ENCODE data around the gene CCDC159. TPM values are rescaled to one million over a fixed set of nuclear protein-coding genes. Genes with fewer than 3 reads are reported as not detected.
A peak's percentile ranks its signal among the peaks of the same experiment; 100 is the strongest.

The CCDC159 gene
- total and polyA plus RNA-seq, 10 donors, result 34.7 to 83.7 (median 52.8) TPM

DNA sequence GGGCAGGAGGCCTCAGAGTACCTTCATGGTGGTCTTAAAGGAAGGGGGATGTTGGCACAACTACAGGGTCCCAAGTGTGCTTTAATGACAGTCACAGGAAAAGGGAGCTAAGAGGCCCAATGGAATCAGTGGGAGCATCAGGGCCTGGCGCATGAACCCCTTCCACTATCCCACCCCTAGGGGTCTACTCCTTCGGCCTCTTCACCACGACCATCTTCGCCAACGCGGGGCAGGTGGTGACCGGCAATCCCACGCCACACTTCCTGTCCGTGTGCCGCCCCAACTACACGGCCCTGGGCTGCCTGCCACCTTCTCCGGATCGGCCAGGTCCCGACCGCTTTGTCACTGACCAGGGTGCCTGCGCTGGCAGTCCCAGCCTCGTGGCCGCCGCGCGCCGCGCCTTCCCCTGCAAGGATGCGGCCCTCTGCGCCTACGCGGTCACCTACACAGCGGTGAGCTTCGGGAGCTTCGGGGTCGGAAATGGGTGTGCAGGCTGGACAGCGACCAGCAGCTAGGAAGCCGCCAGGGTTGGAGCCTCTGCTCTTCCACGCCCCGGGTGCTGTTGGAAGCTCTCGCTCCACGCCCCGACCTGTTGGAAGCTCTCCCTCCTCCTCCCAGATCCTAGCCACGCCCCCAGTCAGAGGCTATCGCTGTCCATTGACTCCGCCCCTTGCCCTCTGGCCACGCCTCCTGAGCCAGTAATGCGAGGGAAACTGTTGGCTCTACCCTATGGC lies 14.9 kb downstream of the CCDC159 start:
- 66 to 87% (median 82%) methylated on average over 35 to 43 of the region's 43 CpGs for WGBS, 5 donors
- H3K27me3 ChIP-seq (replicated peaks in 1 of 7), result no peaks in the 10 kb centered on the region
- peak overlapping the region in 1 of 8 donors; percentile 4 for H3K4me3 ChIP-seq
- intact Hi-C loops (cut with DNase I; ENCODE audit: low total_unique reads), result no loop called here
- H3K4me1 ChIP-seq, result peaks cover 0 to 36% (median 6%) of the 10 kb centered on the region in 6 donors
- no peak for DNase-seq
- peak in 1 of 3 donors; percentile 44 for TF ChIP-seq POLR2AphosphoS5 (IDR thresholded peaks at IDR 0.05)
- TF ChIP-seq, protein P1, sequence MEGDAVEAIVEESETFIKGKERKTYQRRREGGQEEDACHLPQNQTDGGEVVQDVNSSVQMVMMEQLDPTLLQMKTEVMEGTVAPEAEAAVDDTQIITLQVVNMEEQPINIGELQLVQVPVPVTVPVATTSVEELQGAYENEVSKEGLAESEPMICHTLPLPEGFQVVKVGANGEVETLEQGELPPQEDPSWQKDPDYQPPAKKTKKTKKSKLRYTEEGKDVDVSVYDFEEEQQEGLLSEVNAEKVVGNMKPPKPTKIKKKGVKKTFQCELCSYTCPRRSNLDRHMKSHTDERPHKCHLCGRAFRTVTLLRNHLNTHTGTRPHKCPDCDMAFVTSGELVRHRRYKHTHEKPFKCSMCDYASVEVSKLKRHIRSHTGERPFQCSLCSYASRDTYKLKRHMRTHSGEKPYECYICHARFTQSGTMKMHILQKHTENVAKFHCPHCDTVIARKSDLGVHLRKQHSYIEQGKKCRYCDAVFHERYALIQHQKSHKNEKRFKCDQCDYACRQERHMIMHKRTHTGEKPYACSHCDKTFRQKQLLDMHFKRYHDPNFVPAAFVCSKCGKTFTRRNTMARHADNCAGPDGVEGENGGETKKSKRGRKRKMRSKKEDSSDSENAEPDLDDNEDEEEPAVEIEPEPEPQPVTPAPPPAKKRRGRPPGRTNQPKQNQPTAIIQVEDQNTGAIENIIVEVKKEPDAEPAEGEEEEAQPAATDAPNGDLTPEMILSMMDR (IDR thresholded peaks at IDR 0.05 in 8 of 11, conservative IDR thresholded peaks at IDR 0.05 in 3 of 11), result no peak
- no peaks in the 10 kb centered on the region for H3K9me3 ChIP-seq
- H3K27ac ChIP-seq, result peak overlapping the region in 1 of 8 donors; percentile 46
- peaks cover 0 to 83% (median 19%) of the 10 kb centered on the region in 6 donors for H3K36me3 ChIP-seq

GRCh38 chr19:11361771-11362731 lies 15.7 kb downstream of the CCDC159 start:
- Histone ChIP-seq H3K9me3 (no peaks in the 10 kb centered on the region), H3K4me1 (peaks cover 0 to 27% (median 5%) of the 10 kb centered on the region in 6 donors), H3K27me3 (replicated peaks in 1 of 7) (no peaks in the 10 kb centered on the region), H3K4me3 (no peak overlapping the region), H3K27ac (peak overlapping the region in 2 of 8 donors; percentile 11 to 46), H3K36me3 (peaks cover 0 to 92% (median 21%) of the 10 kb centered on the region in 6 donors)
- intact Hi-C loops (cut with DNase I; ENCODE audit: low total_unique reads), result no loop called here
- DNase-seq, result peak; percentile 82
- TF ChIP-seq, protein P1 (IDR thresholded peaks at IDR 0.05 in 8 of 11, conservative IDR thresholded peaks at IDR 0.05 in 3 of 11), result no peak
- TF ChIP-seq POLR2AphosphoS5 (IDR thresholded peaks at IDR 0.05), result peak in 2 of 3 donors; percentile 43 to 49
- 72 to 84% (median 81%) methylated on average over 35 of the region's 35 CpGs for WGBS, 5 donors

DNA sequence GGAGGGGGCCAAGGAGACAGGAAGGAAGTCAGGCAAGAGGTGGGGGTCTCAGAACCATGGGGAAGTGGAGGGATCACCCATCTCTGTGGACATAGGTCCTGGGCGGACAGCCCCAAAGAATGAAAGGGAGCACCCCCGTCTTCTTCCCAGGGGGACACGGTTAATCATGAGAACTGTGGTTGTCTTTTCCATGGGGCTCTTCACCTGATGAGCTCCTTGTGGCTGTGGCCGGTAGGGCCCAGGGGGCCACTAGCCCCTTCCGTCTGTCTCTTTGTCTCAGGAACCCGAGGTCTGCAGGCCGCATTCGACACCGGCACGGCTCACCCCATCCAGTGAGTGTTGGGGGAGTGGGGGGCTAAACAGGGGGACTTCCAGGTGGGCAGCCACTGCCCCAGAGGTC lies 17.6 kb downstream of the CCDC159 start:
- no peak overlapping the region for H3K4me3 ChIP-seq
- no peak overlapping the region for H3K27ac ChIP-seq
- no peaks in the 10 kb centered on the region for H3K9me3 ChIP-seq
- intact Hi-C loops (cut with DNase I; ENCODE audit: low total_unique reads), result no loop called here
- peaks cover 0 to 18% (median 5%) of the 10 kb centered on the region in 6 donors for H3K4me1 ChIP-seq
- 93 to 97% (median 95%) methylated on average over 10 of the region's 10 CpGs for WGBS, 5 donors
- peaks cover 0 to 98% (median 24%) of the 10 kb centered on the region in 6 donors for H3K36me3 ChIP-seq
- TF ChIP-seq POLR2A (IDR thresholded peaks at IDR 0.05) (no peak), POLR2AphosphoS5 (IDR thresholded peaks at IDR 0.05) (no peak)
- TF ChIP-seq, protein P1 (IDR thresholded peaks at IDR 0.05 in 8 of 11, conservative IDR thresholded peaks at IDR 0.05 in 3 of 11), result no peak
- no peaks in the 10 kb centered on the region for H3K27me3 ChIP-seq (replicated peaks in 1 of 7)
- DNase-seq, result no peak

All from spleen (tissue), 11 donors.